Ovary (tissue), 3 donors: ENCODE data around the gene ASB2.

ENCODE experiments used
- CTCF ChIP-seq, 3 donors: fragments of 450-650 bp in 2 of 3; fragments of 200-600 bp in 1 of 3; IDR thresholded peaks; one replicate each; pipeline versions ENCODE4 v1.5.1 to v1.8.0; 2016 to 2022; ENCODE audit warnings: antibody characterized with exemption in 3 of 3, mild to moderate bottlenecking in 1 of 3
- EP300 ChIP-seq: sonication (generic); formaldehyde crosslinking; IDR thresholded peaks from one replicate; pipeline ENCODE4 v1.6.1; 2017; ENCODE audit warnings: antibody characterized with exemption
- POLR2A ChIP-seq: fragments of 450-650 bp; IDR thresholded peaks from one replicate; pipeline ENCODE4 v1.6.1; 2017; ENCODE audit warnings: antibody characterized with exemption, mild to moderate bottlenecking, moderate library complexity
- donor health status: DM: no; HTN: no; CAD: no.

GRCh38 chr14:93996130-93996695 is 19.8 kb upstream of the ASB2 start:
- TF ChIP-seq CTCF (IDR thresholded peaks at IDR 0.05), result no peak
- no peak for TF ChIP-seq POLR2A
- TF ChIP-seq EP300, result no peak
